ENCODE results near the gene TDRD15.

DNA sequence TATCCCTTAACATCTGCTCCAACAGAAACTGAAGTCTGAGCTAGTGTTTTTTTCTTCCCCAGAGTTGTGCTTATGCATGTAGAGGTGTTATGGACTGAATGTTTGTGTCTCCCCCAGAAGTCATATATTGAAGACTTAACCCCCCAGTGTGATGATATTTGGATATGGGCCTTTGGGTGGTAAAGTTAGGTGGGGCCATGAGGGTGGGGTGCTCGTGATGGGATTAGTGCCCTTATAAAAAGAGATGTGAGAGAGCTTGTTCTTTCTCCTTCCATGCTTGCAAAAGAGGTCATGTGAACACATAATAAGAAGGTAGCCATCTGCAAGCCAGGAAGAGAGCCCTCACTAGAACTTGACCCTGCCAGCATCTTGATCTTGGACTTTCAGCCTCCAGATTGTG, 45.5 kb upstream of the TDRD15 start:
- TF ChIP-seq, protein P1, sequence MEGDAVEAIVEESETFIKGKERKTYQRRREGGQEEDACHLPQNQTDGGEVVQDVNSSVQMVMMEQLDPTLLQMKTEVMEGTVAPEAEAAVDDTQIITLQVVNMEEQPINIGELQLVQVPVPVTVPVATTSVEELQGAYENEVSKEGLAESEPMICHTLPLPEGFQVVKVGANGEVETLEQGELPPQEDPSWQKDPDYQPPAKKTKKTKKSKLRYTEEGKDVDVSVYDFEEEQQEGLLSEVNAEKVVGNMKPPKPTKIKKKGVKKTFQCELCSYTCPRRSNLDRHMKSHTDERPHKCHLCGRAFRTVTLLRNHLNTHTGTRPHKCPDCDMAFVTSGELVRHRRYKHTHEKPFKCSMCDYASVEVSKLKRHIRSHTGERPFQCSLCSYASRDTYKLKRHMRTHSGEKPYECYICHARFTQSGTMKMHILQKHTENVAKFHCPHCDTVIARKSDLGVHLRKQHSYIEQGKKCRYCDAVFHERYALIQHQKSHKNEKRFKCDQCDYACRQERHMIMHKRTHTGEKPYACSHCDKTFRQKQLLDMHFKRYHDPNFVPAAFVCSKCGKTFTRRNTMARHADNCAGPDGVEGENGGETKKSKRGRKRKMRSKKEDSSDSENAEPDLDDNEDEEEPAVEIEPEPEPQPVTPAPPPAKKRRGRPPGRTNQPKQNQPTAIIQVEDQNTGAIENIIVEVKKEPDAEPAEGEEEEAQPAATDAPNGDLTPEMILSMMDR (IDR thresholded peaks at IDR 0.05; ENCODE audit: low read depth, low read length, missing input control): no peak
- TF ChIP-seq TAF1 (conservative IDR thresholded peaks at IDR 0.05) (no peak), MAX (IDR thresholded peaks at IDR 0.05) (no peak), RAD21 (IDR thresholded peaks at IDR 0.05) (no peak), EGR1 (IDR thresholded peaks at IDR 0.05; ENCODE audit: low read depth in 2 of 2) (no peak), RXRA (IDR thresholded peaks at IDR 0.05) (no peak), NR2F2 (IDR thresholded peaks at IDR 0.05) (no peak)
- TF ChIP-seq, protein P2, sequence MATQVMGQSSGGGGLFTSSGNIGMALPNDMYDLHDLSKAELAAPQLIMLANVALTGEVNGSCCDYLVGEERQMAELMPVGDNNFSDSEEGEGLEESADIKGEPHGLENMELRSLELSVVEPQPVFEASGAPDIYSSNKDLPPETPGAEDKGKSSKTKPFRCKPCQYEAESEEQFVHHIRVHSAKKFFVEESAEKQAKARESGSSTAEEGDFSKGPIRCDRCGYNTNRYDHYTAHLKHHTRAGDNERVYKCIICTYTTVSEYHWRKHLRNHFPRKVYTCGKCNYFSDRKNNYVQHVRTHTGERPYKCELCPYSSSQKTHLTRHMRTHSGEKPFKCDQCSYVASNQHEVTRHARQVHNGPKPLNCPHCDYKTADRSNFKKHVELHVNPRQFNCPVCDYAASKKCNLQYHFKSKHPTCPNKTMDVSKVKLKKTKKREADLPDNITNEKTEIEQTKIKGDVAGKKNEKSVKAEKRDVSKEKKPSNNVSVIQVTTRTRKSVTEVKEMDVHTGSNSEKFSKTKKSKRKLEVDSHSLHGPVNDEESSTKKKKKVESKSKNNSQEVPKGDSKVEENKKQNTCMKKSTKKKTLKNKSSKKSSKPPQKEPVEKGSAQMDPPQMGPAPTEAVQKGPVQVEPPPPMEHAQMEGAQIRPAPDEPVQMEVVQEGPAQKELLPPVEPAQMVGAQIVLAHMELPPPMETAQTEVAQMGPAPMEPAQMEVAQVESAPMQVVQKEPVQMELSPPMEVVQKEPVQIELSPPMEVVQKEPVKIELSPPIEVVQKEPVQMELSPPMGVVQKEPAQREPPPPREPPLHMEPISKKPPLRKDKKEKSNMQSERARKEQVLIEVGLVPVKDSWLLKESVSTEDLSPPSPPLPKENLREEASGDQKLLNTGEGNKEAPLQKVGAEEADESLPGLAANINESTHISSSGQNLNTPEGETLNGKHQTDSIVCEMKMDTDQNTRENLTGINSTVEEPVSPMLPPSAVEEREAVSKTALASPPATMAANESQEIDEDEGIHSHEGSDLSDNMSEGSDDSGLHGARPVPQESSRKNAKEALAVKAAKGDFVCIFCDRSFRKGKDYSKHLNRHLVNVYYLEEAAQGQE (IDR thresholded peaks at IDR 0.05): no peak
